ENCODE measurements around the gene ZNF443.
"Not testable (repeated sequence)": the region's sequence is repeated elsewhere in the genome, so short reads cannot be mapped to it uniquely, and the experiment has no call there.

The ZNF443 gene

DNA sequence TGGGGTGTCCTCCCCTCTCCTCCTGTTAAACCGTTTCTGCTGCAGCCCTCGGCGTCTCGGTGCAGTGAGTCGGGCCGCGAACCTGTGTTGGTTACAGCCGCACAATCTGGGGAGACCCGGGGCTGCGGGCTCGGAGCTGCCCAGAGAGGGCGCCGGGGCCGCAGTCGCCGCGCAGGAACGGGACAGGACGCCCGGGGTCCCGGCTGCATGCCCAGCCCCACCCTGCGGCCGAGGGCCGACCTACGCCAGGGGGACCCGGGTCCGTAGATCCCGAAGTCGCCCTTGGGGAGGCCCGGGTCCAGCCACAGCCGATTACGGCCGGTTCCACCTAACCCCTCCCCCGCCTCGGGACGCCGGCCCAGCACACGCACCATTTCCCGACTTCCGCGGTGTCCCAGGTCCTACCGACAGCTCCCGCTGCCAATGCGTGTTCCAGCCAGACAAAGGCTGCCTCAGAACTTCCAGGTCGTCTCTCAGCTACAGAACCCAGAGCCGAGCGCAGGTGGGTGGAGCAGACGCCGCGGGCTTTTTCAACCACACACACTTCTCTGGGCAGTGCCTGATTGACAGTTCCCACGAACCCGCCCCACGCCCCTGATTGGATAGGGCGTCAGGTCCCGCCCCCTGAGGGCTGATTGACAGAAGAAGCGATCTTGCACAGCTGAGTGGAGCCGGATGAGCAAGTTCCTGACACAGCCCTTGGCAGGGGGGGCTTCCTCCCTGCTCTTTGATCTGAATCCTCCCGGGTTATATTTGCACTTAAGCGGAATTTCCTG lies at the start of gene ZNF443:
TSS of gene ZNF443 (minus strand) at position 481 of the 776 bp plus-strand sequence. CDS start at position 374, 107 bp downstream.
- peak; percentile 98 for DNase-seq (ENCODE audit: low read depth)

DNA sequence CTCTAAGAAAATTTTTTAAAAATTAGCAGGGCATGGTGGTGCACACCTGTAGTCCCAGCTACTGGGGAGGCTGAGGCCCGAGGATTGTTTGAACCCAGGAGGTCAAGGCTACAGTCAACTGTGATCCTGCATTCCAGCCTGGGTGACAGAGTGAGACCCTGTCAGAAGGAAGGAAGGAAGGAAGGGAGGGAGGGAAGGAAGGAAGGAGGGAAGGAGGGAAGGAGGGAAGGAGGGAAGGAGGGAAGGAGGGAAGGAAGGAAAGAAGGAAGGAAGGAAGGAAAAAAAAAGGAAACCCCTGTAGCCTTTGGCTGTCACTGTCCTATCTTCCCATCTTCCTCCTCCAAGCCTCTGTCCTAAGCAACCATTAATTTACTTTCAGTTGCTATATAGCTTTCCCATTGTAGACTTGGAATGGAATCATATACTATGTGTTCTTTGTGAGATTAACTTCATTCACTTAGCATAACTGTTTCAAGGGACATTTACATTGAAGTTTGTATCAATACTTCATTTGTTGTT lies 45.5 kb upstream of the ZNF443 start:
- not testable (repeated sequence) for DNase-seq (ENCODE audit: low read depth)

DNA sequence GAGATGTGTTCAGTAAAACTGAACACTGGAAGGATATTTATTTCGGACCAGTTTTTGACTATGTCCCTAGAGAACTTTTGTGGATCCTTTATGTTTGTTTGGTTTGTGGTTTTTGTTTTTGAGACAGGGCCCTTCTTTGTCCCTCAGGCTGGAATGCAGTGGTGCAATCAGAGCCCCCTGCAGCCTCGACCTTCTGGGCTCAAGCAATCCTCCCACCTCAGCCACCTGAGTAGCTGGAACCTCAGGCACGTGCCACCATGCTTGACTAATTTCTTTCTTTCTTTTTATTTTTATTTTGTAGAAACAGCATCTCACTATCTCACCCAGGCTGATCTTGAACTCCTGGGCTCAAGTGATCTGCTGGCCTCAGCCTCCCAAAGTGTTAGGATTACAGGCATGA lies 44.8 kb upstream of the ZNF443 start:
- no peak for DNase-seq (ENCODE audit: low read depth)

DNA sequence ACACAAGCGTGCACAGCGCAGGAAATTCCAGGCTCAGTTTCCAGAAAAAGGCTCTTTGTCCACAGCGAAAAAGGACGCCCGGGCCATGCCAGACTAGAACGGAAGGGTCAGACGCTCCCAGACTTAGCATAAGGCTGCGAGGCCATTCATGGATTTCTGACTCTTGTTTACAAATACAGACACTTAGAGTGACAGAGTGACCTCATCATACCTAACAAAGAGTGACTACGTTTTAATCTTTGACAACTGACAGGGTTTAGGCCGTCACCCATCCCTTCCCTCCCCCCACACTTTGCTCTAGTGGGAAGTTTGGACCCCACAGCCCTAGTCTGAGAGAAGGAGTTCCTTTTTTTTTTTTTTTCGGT lies 44.2 kb upstream of the ZNF443 start:
- no peak for DNase-seq (ENCODE audit: low read depth)

DNA sequence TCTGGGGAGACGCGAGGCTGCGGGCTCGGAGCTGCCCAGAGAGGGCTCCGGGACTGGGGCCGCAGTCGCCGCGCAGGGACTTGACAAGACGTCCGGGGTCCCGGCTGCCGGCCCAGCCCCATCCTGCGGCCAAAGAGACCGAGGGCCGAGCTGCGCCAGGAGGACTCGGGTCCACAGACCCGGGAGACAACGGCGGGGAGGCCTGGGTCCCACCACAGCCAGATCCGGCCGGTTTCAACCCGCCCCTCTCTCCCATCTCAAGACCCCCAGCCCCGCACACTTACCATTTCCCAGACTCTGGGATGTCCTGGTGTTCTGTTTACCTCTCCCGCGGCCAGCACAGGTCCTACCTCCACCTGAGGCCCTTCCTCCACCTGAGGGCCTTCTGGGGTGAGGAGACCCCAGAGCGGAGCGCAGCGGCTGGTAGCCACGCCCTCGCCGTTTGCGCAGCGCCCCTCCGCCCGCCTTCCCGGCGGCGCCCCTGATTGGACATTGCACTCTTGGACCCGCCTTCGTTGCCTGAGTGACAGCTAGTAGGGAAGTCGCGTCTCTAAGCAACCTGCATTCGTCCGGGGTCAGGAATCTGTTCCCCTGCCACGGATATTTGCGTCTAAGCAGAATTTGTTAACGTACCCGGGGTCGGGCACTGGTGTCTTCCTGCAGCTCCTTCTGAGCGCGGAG lies 43.7 kb upstream of the ZNF443 start, which contains the start of gene ZNF709:
TSS of gene ZNF709 (minus strand) at position 446 of the 681 bp plus-strand sequence. CDS start at position 287, 159 bp downstream.
- DNase-seq (ENCODE audit: low read depth): peak; percentile 84

DNA sequence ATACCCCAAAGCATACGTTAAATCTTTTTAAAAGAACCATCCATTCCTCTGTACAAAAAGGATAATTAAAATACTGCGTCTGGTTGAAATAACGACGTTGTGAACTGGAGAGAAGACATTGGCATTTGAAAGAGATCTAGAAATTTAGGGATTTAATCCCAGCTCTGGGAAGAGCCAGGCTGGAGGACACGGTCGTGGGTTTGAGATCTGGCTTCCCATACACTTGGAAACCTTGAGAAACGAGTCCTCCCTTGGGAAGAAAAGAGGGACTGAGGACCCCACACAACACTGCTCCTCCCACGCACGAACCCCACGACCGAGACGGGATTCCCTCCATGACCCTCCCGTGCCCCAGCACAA lies 43.2 kb upstream of the ZNF443 start:
- DNase-seq (ENCODE audit: low read depth): no peak

DNA sequence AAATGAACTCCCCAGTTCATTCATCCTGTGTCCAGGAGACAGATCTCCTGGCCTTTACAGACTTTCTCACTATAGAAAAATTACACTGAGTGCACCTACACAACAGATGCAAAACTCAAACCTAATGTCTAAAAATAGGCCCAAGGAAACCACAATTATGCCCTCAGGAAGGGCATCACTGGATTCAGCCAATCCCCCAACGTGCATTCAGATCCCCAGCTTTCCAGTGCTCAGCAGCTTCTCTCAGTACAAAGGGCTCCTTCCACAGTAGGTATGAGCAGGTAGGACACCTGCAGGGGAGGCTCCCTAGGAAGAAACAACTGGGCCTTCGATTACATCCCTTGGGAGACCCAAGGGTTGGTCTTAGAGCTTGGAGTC lies 41.7 kb upstream of the ZNF443 start:
- no peak for DNase-seq (ENCODE audit: low read depth)

DNA sequence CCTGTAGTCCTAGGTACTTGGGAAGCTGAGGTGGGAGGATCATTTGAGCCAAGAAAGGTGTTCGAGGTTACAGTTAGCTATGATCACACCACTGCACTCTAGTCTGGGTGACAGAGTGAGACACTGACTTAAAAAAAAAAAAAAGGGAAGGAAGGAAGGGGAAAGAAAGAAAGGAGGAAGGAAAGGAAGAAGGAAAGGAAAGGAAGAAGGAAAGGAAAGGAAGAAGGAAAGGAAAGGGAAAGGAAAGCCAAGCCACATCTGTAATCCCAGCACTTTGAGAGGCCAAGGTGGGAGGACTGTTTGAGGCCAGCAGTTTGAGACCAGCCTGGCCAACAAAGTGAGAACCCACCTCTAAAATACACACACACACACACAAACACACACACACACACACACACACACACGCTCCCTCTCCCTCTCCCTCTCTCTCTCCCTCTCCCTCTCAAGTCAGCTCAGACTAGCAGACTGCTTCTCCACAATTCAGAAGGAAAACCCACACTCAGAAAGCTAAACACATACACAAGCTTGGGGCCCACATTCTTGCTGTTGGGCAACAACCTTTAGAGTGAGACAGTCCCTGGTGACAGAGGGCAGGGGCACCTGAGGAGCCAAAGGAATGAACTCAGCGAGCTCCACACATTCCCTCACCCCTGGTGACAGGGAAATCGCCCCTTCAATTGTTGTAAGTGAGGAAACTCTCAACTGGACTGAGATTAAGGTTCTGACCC lies 41.1 kb upstream of the ZNF443 start:
- DNase-seq (ENCODE audit: low read depth): no peak

DNA sequence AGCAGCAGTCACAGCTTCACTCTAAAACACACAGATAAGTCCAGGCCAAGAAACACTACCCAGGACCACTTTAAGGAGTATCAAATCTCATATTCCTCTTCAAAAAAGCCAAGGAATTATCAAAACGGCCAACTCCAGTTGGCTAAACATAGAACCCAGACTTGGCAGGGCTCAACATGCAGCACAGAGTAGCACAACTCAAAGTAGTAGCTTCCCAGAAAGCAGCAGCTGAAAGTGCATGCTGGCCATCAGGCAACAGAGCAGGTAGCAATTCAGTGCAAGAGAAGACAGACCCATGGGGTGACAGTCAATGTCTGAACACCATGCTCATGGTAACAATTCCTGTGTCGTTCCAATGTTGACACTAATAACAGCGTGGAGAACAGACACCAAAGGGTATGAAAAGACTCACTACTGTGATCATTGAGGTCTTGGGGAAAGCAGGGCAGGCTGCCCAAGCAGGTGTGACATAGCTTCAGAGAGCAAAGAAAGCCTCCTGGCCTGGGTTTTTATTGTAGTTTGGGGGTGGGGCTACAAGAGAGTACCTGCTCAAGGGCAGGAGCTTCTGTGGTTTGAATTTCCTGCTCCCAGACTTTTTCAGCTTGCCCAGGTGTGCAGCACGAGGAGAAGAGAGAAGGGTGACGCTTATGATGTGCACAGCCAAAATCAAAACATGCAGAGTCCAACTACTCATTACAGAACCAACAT lies 37.6 kb upstream of the ZNF443 start:
- DNase-seq (ENCODE audit: low read depth): no peak

DNA sequence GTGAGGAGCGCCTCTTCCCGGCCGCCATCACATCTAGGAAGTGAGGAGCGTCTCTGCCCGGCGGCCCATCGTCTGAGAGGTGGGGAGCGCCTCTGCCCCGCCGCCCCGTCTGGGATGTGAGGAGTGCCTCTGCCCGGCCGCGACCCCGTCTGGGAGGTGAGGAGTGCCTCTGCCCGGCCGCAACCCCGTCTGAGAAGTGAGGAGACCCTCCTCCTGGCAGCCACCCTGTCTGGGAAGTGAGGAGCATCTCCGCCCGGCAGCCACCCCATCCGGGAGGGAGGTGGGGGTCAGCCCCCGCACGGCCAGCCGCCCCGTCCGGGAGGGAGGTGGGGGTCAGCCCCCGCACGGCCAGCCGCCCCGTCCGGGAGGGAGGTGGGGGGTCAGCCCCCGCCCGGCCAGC lies 26.8 kb upstream of the ZNF443 start:
- DNase-seq (ENCODE audit: low read depth): not testable (repeated sequence)

DNA sequence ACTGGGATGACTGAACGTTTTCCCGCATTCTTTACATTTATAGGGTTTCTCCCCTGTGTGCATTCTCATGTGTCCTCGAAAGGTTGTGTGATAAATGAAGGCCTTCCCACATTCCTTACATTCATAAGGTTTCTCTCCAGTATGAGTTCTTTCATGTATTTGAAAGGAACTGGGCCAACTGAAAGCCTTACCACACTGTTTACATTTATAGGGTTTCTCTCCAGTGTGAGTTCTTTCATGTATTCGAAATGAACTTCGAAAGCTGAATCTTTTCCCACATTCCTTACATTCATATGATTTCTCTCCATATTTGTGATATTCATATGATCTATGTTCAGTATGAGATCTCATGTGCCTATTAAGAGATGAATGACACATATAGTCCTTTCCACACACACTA lies 24.4 kb upstream of the ZNF443 start:
- DNase-seq (ENCODE audit: low read depth): no peak

DNA sequence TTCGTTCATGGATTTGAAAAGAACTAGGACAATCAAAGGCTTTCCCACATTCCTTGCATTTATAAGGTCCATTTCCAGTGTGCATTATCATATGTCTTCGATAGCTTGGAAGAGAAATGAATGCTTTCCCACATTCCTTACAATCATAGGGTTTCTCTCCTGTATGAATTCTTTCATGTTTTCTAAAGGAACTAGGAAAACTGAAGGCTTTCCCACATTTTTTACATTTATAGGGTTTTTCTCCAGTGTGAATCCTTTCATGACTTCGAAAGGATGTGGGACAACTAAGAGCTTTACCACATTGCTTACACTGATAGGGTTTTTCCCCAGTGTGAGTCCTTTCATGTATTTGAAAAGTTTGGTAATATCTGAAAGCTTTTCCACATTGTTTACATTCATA lies 23.9 kb upstream of the ZNF443 start:
- DNase-seq (ENCODE audit: low read depth): no peak

DNA sequence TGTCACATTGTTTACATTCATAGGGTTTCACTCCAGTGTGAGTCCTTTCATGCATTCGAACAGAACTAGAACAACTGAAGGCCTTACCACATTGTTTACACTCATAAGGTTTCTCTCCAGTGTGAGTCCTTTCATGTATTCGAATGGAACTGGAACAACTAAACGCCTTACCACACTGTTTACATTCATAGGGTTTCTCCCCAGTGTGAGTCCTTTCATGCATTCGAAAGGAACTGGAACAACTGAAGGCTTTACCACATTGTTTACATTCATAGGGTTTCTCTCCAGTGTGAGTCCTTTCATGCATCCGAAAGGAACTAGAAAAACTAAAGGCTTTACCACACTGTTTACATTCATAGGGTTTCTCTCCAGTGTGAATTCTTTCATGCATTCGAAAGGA lies 23.3 kb upstream of the ZNF443 start:
- not testable (repeated sequence) for DNase-seq (ENCODE audit: low read depth)

DNA sequence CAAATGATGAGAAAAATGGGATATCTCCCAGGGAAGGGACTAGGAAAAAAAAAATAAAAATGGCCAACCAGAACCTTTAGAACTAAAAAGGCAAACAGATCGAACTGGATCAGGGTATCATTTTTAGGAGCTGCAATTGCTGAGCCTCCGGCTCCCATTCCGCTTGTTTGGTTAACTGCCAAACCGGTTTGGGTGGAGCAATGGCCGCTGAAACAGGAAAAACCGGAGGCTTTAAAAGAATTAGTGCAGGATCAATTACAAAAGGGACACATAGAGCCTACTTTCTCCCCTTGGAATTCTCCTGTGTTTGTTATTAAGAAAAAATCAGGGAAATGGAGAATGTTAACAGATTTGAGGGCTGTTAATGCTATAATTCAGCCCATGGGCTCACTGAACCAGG lies 12.7 kb upstream of the ZNF443 start:
- DNase-seq (ENCODE audit: low read depth): no peak

DNA sequence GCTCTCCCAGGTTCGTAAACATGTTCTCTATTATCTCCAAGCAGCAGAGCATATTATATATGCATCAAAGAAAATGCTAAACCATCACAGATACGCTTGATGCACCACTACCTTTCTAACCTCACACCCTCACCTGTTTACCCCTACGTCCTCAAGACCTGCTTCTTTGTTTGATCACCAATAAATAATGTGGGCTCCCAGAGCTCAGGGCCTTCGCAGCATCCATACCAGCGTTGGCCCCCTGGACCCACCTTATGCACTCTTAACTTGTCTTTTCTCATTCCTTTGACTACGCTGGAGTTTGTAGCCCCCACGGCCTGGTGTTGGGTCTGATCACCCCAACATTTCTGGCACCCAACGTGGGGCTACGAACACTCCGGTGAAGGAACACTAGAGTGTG lies 10.0 kb upstream of the ZNF443 start:
- no peak for DNase-seq (ENCODE audit: low read depth)

DNA sequence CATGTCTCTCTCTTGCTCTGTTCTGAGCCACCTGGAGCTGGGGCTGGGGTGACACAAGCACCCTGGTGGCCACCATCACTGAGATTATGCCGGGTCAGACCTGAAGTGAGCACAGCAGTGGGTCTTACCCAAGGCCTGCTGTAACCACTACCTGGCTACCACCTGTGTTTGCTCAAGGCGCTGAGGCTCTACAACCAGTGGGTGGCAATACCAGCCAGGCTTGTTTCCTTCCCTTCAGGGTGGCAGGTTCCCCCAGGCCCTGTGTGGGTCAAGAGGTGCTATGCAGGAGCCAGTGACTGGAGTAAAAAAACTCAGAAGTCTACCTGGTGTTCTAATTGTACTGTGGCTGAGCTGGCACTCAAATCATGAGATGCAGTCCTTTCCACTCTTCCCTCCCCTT lies 8.0 kb upstream of the ZNF443 start:
- DNase-seq (ENCODE audit: low read depth): no peak

DNA sequence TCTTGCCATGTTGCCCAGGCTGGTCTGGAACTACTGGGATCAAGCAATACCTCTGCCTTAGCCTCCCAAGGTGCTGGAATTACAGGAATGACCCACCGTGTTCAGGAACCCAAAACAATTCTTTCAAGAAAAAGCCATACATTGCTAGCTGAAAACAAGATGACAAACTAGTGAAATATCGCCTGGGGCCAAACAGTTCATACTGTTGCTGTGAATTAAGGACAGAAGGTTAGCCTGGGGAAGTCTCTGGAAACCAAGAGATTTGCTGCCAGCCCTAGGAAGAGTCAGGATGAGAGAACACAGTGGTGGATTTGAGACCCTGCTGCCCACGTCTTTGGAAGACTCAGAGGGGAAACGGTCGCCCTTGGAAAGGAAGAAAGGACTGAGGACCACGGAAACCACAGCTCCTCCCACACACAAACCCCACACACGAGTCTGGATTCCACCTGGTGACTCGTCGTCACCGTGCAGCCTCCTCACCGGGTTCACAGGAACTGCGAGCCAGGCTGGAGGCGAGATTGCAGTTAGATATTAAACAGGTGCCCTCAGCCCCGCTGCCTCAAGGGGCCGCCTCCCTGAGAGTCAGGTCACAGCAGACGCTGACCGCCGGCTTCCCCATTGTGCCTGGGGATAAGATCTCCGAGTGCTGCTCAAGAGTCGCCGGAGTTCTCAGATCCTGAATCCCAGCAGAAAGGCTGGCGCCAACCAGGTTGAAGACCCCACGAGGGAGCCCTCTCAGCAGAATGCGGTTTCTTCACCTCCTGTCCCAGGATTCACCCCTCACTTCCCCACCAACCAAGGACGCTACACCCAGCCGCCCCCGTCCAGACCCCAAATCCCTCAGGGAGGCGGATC lies 908 bp downstream of the ZNF443 start:
- peak; percentile 29 for DNase-seq (ENCODE audit: low read depth)

DNA sequence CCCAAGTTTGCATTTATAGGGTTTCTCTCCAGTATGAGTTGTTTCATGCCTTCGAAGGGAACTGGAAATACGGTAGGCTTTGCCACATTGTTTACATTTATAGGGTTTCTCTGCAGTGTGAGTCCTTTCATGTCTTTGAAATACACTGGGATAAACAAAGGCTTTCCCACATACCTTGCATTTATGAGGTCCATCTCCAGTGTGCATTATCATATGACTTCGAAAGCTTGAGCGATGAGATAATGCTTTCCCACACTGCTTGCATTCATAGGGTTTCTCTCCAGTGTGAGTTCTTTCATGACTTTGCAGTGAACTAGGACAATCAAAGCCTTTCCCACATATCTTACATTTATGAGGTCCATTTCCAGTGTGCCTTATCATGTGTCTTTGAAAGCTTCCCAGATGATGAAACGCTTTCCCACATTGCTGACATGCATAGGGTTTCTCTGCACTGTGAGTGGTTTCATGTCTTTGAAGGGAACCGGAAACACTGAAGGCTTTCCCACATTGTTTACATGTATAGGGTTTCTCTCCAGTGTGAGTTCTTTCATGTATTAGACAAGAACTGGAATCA lies 10.0 kb downstream of the ZNF443 start:
- not testable (repeated sequence) for DNase-seq (ENCODE audit: low read depth)

DNA sequence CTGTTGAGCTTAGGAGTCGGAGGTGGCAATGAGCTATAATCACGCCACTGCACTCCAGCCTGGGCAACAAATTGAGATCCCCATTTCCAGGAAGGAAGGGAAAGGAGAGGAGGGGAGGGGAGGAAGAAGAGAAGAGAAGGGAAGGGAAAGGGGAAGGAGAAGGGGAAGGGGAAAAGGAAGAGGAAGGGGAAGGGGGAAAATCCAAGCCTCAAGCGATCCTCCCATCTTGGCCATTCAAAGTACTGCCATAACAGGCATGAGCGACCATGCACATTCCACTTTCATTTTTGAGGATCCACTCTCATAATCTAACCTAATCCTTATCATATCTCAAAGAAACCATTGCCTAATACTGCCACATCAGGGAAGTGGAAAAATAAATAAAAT lies 14.9 kb downstream of the ZNF443 start:
- DNase-seq (ENCODE audit: low read depth): no peak

DNA sequence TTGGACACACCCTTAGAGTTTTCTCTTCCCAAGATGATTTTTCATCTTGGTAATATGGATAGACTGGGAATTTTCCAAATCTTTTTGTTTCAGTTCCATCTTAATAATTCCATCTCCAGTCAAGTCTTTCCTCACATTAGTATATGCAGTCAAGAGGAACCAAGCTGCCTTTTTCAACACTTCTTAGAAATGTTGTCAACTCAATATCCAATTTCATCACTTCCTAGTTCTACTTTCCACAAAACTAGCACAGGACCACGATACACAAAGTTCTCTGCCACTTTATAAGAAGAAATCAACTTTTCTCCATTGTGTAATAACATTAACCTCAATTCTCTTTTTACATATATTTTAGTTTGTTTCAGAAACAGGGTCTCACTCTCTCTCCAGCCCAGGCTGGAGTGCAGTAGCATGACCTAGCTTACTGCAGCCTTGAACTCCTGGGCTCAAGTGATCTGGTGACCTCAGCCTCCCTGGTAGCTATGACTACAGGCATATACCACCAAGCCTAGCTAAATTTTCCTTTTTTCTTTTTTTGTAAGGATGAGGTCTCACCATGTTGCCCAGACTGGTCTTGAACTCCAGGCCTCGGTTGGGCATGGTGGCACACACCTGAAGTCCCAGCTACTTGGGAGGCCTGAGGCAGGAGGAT lies 15.5 kb downstream of the ZNF443 start:
- DNase-seq (ENCODE audit: low read depth): no peak

All from activated gamma-delta T cell treated with anti-CD3 and anti-CD28 coated beads, Interleukin-2, amount 50 U/mL, for 16 hours (primary cell).